DMS153 treated with DMSO at 0.1 percent for 48 hours (cell line): ENCODE data around the gene PIGV.

ENCODE experiments used
- DNase-seq: peaks from one replicate; lab custom pipeline; 2025; ENCODE audit not compliant: unreplicated experiment; lab: John Stamatoyannopoulos, UW

Gene PIGV

GRCh38 chr1:26772687-26773086 lies 15.1 kb upstream of the PIGV start:
- DNase-seq: no peak

GRCh38 chr1:26774462-26774861 lies 13.3 kb upstream of the PIGV start:
- no peak for DNase-seq

- no peak for DNase-seq
These were observed 12.1 kb upstream of the PIGV start for GRCh38 chr1:26775666-26776065.

GRCh38 chr1:26779098-26779668 lies 8.6 kb upstream of the PIGV start:
- DNase-seq: no peak

- DNase-seq: no peak
These were observed 7.3 kb upstream of the PIGV start for GRCh38 chr1:26780344-26780957.

GRCh38 chr1:26781206-26781825 lies 6.4 kb upstream of the PIGV start:
- no peak for DNase-seq

- no peak for DNase-seq
These were observed 5.1 kb upstream of the PIGV start for GRCh38 chr1:26782521-26783212.

- DNase-seq: no peak
These were observed 4.1 kb upstream of the PIGV start for GRCh38 chr1:26783646-26784022.

- peak; percentile 80 for DNase-seq
These were observed 3.5 kb upstream of the PIGV start for GRCh38 chr1:26784023-26784871.

GRCh38 chr1:26784886-26785285 lies 2.9 kb upstream of the PIGV start:
- DNase-seq: no peak

- peak; percentile 65 for DNase-seq
These were observed 1.9 kb upstream of the PIGV start for GRCh38 chr1:26785611-26786436.

GRCh38 chr1:26786437-26787380 lies 1.0 kb upstream of the PIGV start:
- DNase-seq: peak; percentile 27

GRCh38 chr1:26787381-26787705 lies 407 bp upstream of the PIGV start:
- DNase-seq: no peak

GRCh38 chr1:26788515-26788785 lies 700 bp downstream of the PIGV start:
- DNase-seq: peak; percentile 49

- peak; percentile 96 for DNase-seq
These were observed 1.3 kb downstream of the PIGV start for GRCh38 chr1:26788836-26789611.

GRCh38 chr1:26789612-26789865 lies 1.8 kb downstream of the PIGV start:
- DNase-seq: no peak

GRCh38 chr1:26789931-26790330 lies 2.2 kb downstream of the PIGV start:
- DNase-seq: no peak

GRCh38 chr1:26790551-26790953 lies 2.8 kb downstream of the PIGV start:
- no peak for DNase-seq

GRCh38 chr1:26791148-26791547 lies 3.4 kb downstream of the PIGV start:
- DNase-seq: no peak
